ENCODE results near the gene HDAC4. TPM values are rescaled to one million over a fixed set of nuclear protein-coding genes. Genes with fewer than 3 reads are reported as not detected.
"Not testable (repeated sequence)": the region's sequence is repeated elsewhere in the genome, so short reads cannot be mapped to it uniquely, and the experiment has no call there.

HDAC4 gene
- total RNA-seq, 1 donor from 2014 or later, result 39.0 TPM

GRCh38 chr2:239038773-239039478 is 361.9 kb downstream of the HDAC4 start:
- Mint-ChIP-seq H3K36me3 (no peaks in the 10 kb centered on the region), H3K4me3 (no peak overlapping the region), H3K4me1 (ENCODE audit: unreplicated experiment) (peaks cover 5% of the 10 kb centered on the region), H3K9me3 (no peaks in the 10 kb centered on the region), H3K27ac (no peak overlapping the region), H3K27me3 (peaks cover 10% of the 10 kb centered on the region)
- DNase-seq (ENCODE audit: extremely low spot score, unreplicated experiment), result no peak
- TF ChIP-seq CTCF (conservative IDR thresholded peaks at IDR 0.05), result no peak

GRCh38 chr2:239038284-239038683 is 362.5 kb downstream of the HDAC4 start:
- H3K27me3 Mint-ChIP-seq; H3K4me1 Mint-ChIP-seq (ENCODE audit: unreplicated experiment); H3K27ac Mint-ChIP-seq: not testable (repeated sequence)

GRCh38 chr2:239037559-239037910 is 363.3 kb downstream of the HDAC4 start:
- Mint-ChIP-seq H3K36me3 (no peaks in the 10 kb centered on the region), H3K9me3 (no peaks in the 10 kb centered on the region), H3K27me3 (peaks cover 7% of the 10 kb centered on the region), H3K4me3 (no peak overlapping the region), H3K27ac (no peak overlapping the region), H3K4me1 (ENCODE audit: unreplicated experiment) (peaks cover 5% of the 10 kb centered on the region)
- TF ChIP-seq CTCF (conservative IDR thresholded peaks at IDR 0.05), result no peak
- no peak for DNase-seq (ENCODE audit: extremely low spot score, unreplicated experiment)

More at GRCh38 chr2:239038284-239038683, 362.5 kb downstream of the HDAC4 start:
- DNase-seq (ENCODE audit: extremely low spot score, unreplicated experiment); H3K36me3 Mint-ChIP-seq; H3K9me3 Mint-ChIP-seq; H3K4me3 Mint-ChIP-seq: not testable (repeated sequence)

- Mint-ChIP-seq H3K4me3 (no peak overlapping the region), H3K4me1 (ENCODE audit: unreplicated experiment) (peaks cover 4% of the 10 kb centered on the region), H3K36me3 (no peaks in the 10 kb centered on the region), H3K9me3 (no peaks in the 10 kb centered on the region), H3K27ac (no peak overlapping the region), H3K27me3 (peaks cover 9% of the 10 kb centered on the region)
- no peak for DNase-seq (ENCODE audit: extremely low spot score, unreplicated experiment)
- TF ChIP-seq CTCF (conservative IDR thresholded peaks at IDR 0.05), result no peak
These were observed 363.8 kb downstream of the HDAC4 start for GRCh38 chr2:239036819-239037558.

- peaks cover 13% of the 10 kb centered on the region for H3K27me3 Mint-ChIP-seq
- H3K4me3 Mint-ChIP-seq, result no peak overlapping the region
- TF ChIP-seq CTCF (conservative IDR thresholded peaks at IDR 0.05), result no peak
- H3K9me3 Mint-ChIP-seq, result no peaks in the 10 kb centered on the region
- H3K27ac Mint-ChIP-seq, result no peak overlapping the region
- no peak for DNase-seq (ENCODE audit: extremely low spot score, unreplicated experiment)
- no peaks in the 10 kb centered on the region for H3K36me3 Mint-ChIP-seq
- no peaks in the 10 kb centered on the region for H3K4me1 Mint-ChIP-seq (ENCODE audit: unreplicated experiment)
These were observed 364.7 kb downstream of the HDAC4 start for GRCh38 chr2:239035997-239036731.

Data from type B pancreatic cell (in vitro differentiated cells).